H1 (cell line): Measurements from ENCODE around the gene MACROD2. TPM values are rescaled to one million over a fixed set of nuclear protein-coding genes. Genes with fewer than 3 reads are reported as not detected.

Experiments used
- CTCF ChIA-PET: fragments of 300-600 bp; sonication (Branson Sonifier 250); formaldehyde crosslinking; loops from one replicate; lab custom pipeline; 2021; ENCODE audit not compliant: partially characterized antibody; lab: Charles Lee
- POLR2A ChIA-PET: fragments of 300-600 bp; sonication (Branson Sonifier 250); formaldehyde crosslinking; loops from one replicate; lab custom pipeline; 2021; ENCODE audit warnings: inconsistent platforms; ENCODE audit not compliant: partially characterized antibody; lab: Charles Lee
- DNase-seq, 2 experiments: peaks; one replicate each; pipeline versions ENCODE4 v3.0.0 to v3.0.0-alpha.2; 2010 to 2022; ENCODE audit warnings: low spot score in 2 of 2, low read depth in 1 of 2, mixed read lengths in 1 of 2
- FAIRE-seq: peaks from 2 replicates; lab custom pipeline; 2011; peaks lifted over from hg19 to GRCh38; lab: Jason Lieb, UNC
- H2AFZ ChIP-seq: 2 replicates; pipeline ENCODE4 v1.8.1; 2012; ENCODE audit warnings: low read length, inconsistent platforms
- H2AK5ac ChIP-seq: 2 replicates; pipeline ENCODE4 v1.6.1; 2013; ENCODE audit warnings: low read depth, low read length
- H2BK120ac ChIP-seq: replicated peaks from 2 replicates; pipeline ENCODE3; 2013; ENCODE audit warnings: low read depth, low read length, inconsistent platforms
- H2BK12ac ChIP-seq: 2 replicates; pipeline ENCODE4 v1.6.1; 2013; ENCODE audit warnings: low read depth, low read length
- H2BK15ac ChIP-seq: 2 replicates; pipeline ENCODE4 v1.6.1; 2013; ENCODE audit warnings: low read length
- H2BK20ac ChIP-seq: 2 replicates; pipeline ENCODE4 v1.6.1; 2013; ENCODE audit warnings: low read length
- H2BK5ac ChIP-seq: 2 replicates; pipeline ENCODE4 v1.6.1; 2013; ENCODE audit warnings: low read depth, low read length
- H3K14ac ChIP-seq: 2 replicates; pipeline ENCODE4 v1.6.1; 2013; ENCODE audit warnings: inconsistent platforms; ENCODE audit not compliant: insufficient read length
- H3K18ac ChIP-seq: 2 replicates; pipeline ENCODE4 v1.6.1; 2013; ENCODE audit warnings: low read length; ENCODE audit errors: extremely low read depth
- H3K23ac ChIP-seq: 2 replicates; pipeline ENCODE4 v1.6.1; 2013; ENCODE audit warnings: inconsistent platforms; ENCODE audit not compliant: insufficient read length
- H3K23me2 ChIP-seq: 2 replicates; pipeline ENCODE4 v1.6.1; 2013; ENCODE audit warnings: low read depth, low read length
- H3K27ac ChIP-seq: 2 replicates; pipeline ENCODE4 v1.6.1; 2011; ENCODE audit warnings: low read depth, low read length, inconsistent platforms
- H3K27me3 ChIP-seq, 4 experiments: replicated peaks in 1 of 4; 1 replicate in 1 of 4; 2 replicates in 3 of 4; pipeline versions ENCODE4 v1.6.1 to v1.8.1; 2011 to 2013; ENCODE audit warnings: low read length in 3 of 4, mild to moderate bottlenecking in 3 of 4, inconsistent platforms in 2 of 4, mixed read lengths in 2 of 4, moderate library complexity in 1 of 4; ENCODE audit not compliant: control insufficient read depth in 3 of 4, insufficient read depth in 3 of 4; ENCODE audit errors: extremely low read depth in 1 of 4
- H3K36me3 ChIP-seq, 4 experiments: 2 replicates each; pipeline versions ENCODE4 v1.6.1 to v1.8.1; 2011 to 2013; ENCODE audit warnings: mild to moderate bottlenecking in 4 of 4, low read length in 3 of 4, moderate library complexity in 2 of 4, control low read depth in 1 of 4, inconsistent platforms in 1 of 4; ENCODE audit not compliant: insufficient read depth in 4 of 4, control insufficient read depth in 2 of 4
- H3K4ac ChIP-seq: replicated peaks from 2 replicates; pipeline ENCODE3; 2013; ENCODE audit warnings: low read length, low read depth, mixed read lengths, inconsistent platforms; ENCODE audit not compliant: insufficient read length
- H3K4me1 ChIP-seq, 4 experiments: replicated peaks in 1 of 4; 1 replicate in 1 of 4; 2 replicates in 3 of 4; pipeline versions ENCODE4 v1.6.1 to v1.8.1; 2011 to 2013; ENCODE audit warnings: low read length in 3 of 4, inconsistent platforms in 2 of 4, mixed read lengths in 1 of 4; ENCODE audit not compliant: insufficient read depth in 4 of 4, control insufficient read depth in 3 of 4
- H3K4me2 ChIP-seq, 2 experiments: 2 replicates each; pipeline versions ENCODE4 v1.6.1 to v1.8.1; 2011 to 2013; ENCODE audit warnings: low read depth in 2 of 2, low read length in 2 of 2, control low read depth in 1 of 2, inconsistent platforms in 1 of 2, mild to moderate bottlenecking in 1 of 2; ENCODE audit not compliant: insufficient read depth in 1 of 2
- H3K4me3 ChIP-seq, 4 experiments: fragments of 200-600, 300-600 bp in 1 of 4; sonication (generic), shearing (Covaris generic), sonication (Bioruptor Twin) in 1 of 4; 2 replicates each; pipeline versions ENCODE4 v1.5.1 to v1.8.1; 2011 to 2016; ENCODE audit warnings: low read length in 4 of 4, low read depth in 3 of 4, control low read depth in 2 of 4, inconsistent platforms in 2 of 4, mild to moderate bottlenecking in 2 of 4, mixed read lengths in 1 of 4, moderate library complexity in 1 of 4; ENCODE audit not compliant: insufficient read depth in 2 of 4; ENCODE audit errors: extremely low read depth in 1 of 4
- H3K56ac ChIP-seq: replicated peaks from 2 replicates; pipeline ENCODE3; 2013; ENCODE audit warnings: low read depth, mild to moderate bottlenecking, mixed read lengths, low read length, inconsistent platforms; ENCODE audit not compliant: insufficient read length
- H3K79me1 ChIP-seq: 2 replicates; pipeline ENCODE4 v1.6.1; 2013; ENCODE audit warnings: low read depth, low read length, control low read depth
- H3K79me2 ChIP-seq, 2 experiments: 2 replicates each; pipeline versions ENCODE4 v1.6.1 to v1.8.1; 2012 to 2013; ENCODE audit warnings: low read length in 2 of 2, mild to moderate bottlenecking in 2 of 2, inconsistent platforms in 1 of 2; ENCODE audit not compliant: insufficient read depth in 2 of 2, control insufficient read depth in 1 of 2
- H3K9ac ChIP-seq, 4 experiments: replicated peaks in 1 of 4; 1 replicate in 1 of 4; 2 replicates in 3 of 4; pipeline versions ENCODE4 v1.6.1 to v1.8.1; 2011 to 2013; ENCODE audit warnings: low read depth in 3 of 4, low read length in 3 of 4, control low read depth in 2 of 4, mild to moderate bottlenecking in 2 of 4, moderate library complexity in 2 of 4, inconsistent platforms in 1 of 4; ENCODE audit errors: extremely low read depth in 1 of 4
- H3K9me3 ChIP-seq, 2 experiments: 2 replicates each; pipeline versions ENCODE4 v1.6.1 to v1.8.1; 2012 to 2013; ENCODE audit warnings: mild to moderate bottlenecking in 2 of 2, moderate library complexity in 2 of 2, control low read depth in 1 of 2, inconsistent platforms in 1 of 2, low read depth in 1 of 2, low read length in 1 of 2, mixed read lengths in 1 of 2; ENCODE audit not compliant: insufficient read depth in 2 of 2
- H4K20me1 ChIP-seq, 2 experiments: replicated peaks in 1 of 2; 2 replicates each; pipeline versions ENCODE3 to v1.8.1; 2011 to 2013; ENCODE audit warnings: inconsistent platforms in 2 of 2, low read length in 2 of 2, mild to moderate bottlenecking in 1 of 2; ENCODE audit not compliant: insufficient read depth in 2 of 2, control insufficient read depth in 1 of 2
- H4K5ac ChIP-seq: 2 replicates; pipeline ENCODE4 v1.6.1; 2013; ENCODE audit warnings: low read length, low read depth, mixed read lengths, inconsistent platforms; ENCODE audit not compliant: insufficient read length
- H4K8ac ChIP-seq: 2 replicates; pipeline ENCODE4 v1.8.0; 2013; ENCODE audit warnings: mild to moderate bottlenecking, moderate library complexity, low read length, inconsistent platforms; ENCODE audit not compliant: insufficient read depth; ENCODE audit errors: extremely low read depth
- H4K91ac ChIP-seq: replicated peaks from 2 replicates; pipeline ENCODE3; 2013; ENCODE audit warnings: low read length, mixed read lengths, inconsistent platforms; ENCODE audit not compliant: insufficient read length
- BRCA1 ChIP-seq: IDR thresholded peaks from 2 replicates; pipeline ENCODE4 v1.6.1; 2012; ENCODE audit warnings: low read depth, low read length, improper control_type of control experiment
- KDM1A ChIP-seq: fragments of 200-600, 300-600 bp; sonication (generic); IDR thresholded peaks from 2 replicates; pipeline ENCODE4 v1.7.1; 2016; ENCODE audit warnings: mild to moderate bottlenecking, low read length, borderline replicate concordance
- KDM4A ChIP-seq: IDR thresholded peaks from one replicate; pipeline ENCODE4 v1.7.1; 2012; ENCODE audit warnings: low read depth, mild to moderate bottlenecking, moderate library complexity, low read length, inconsistent platforms; ENCODE audit not compliant: severe bottlenecking
- KDM5A ChIP-seq: fragments of 200-600 bp; IDR thresholded peaks from 2 replicates; pipeline ENCODE4 v1.7.1; 2012; ENCODE audit warnings: mild to moderate bottlenecking, low read length, inconsistent platforms, mixed read lengths
- RXRA ChIP-seq: IDR thresholded peaks from 2 replicates; pipeline ENCODE4 v1.6.1; 2011; ENCODE audit warnings: low read depth, mild to moderate bottlenecking, low read length, moderate library complexity; ENCODE audit not compliant: insufficient read depth
- SAP30 ChIP-seq: fragments of 300-600 bp; sonication (generic); IDR thresholded peaks from 2 replicates; pipeline ENCODE4 v1.7.1; 2012; ENCODE audit warnings: low read length, moderate library complexity, mild to moderate bottlenecking, inconsistent platforms; ENCODE audit not compliant: insufficient read depth, insufficient replicate concordance
- SIX5 ChIP-seq: IDR thresholded peaks from 2 replicates; pipeline ENCODE4 v1.6.1; 2011; ENCODE audit warnings: mild to moderate bottlenecking, low read depth, low read length
- TBP ChIP-seq: IDR thresholded peaks from 2 replicates; pipeline ENCODE4 v1.6.1; 2011; ENCODE audit warnings: low read depth, low read length, improper control_type of control experiment
- TCF12 ChIP-seq: IDR thresholded peaks from 2 replicates; pipeline ENCODE4 v1.6.1; 2011; ENCODE audit warnings: low read depth, mild to moderate bottlenecking, low read length
- TEAD4 ChIP-seq: IDR thresholded peaks from 2 replicates; pipeline ENCODE4 v1.6.1; 2012; ENCODE audit warnings: low read depth, low read length, inconsistent platforms, mixed read lengths
- WGBS, 2 experiments: shearing (Covaris generic) in 1 of 2; methylation state at CpG; one replicate each; pipeline versions ENCODE4 v1.1.6 to v1.1.7; 2013 to 2015; ENCODE audit warnings: low lambda C conversion rate in 2 of 2, mixed read lengths in 2 of 2, inconsistent platforms in 1 of 2, low coverage in 1 of 2, missing lambda C conversion rate in 1 of 2; ENCODE audit not compliant: insufficient replicate concordance in 2 of 2, insufficient coverage in 1 of 2, insufficient read length in 1 of 2; ENCODE audit errors: extremely low coverage in 1 of 2, missing lambda C conversion rate in 1 of 2; 5-methylcytosine and 5-hydroxymethylcytosine counted together
- polyA plus RNA-seq, 7 experiments: library from polyadenylated mRNA; depleted of rRNA in 3 of 7; stranded (reverse) in 5 of 7; unstranded in 2 of 7; fragments of >200 nt in 5 of 7; fragments of 200-250 nt in 2 of 7; gene quantifications; 1 replicate in 5 of 7; 2 replicates in 1 of 7; 4 replicates in 1 of 7; pipeline versions ENCODE4 v1.2.1 to v1.2.3, GENCODE V29; 2011 to 2013; ENCODE audit warnings: missing spikeins in 2 of 7, mixed read lengths in 2 of 7
- total RNA-seq: library from RNA; stranded (reverse); fragmentation: NEBNext Ultra II Directional; extraction: Animal tissue kit (Norgen Biotek cat#: 25700); gene quantifications from 2 replicates; pipeline ENCODE4 v1.2.1, GENCODE V29; 2021
- TF ChIP-seq, protein P1 (sequence below): IDR thresholded peaks from 2 replicates; pipeline ENCODE4 v1.6.1; 2012; ENCODE audit warnings: inconsistent platforms
- TF ChIP-seq, protein P2 (sequence below): IDR thresholded peaks from 2 replicates; pipeline ENCODE4 v1.6.1; 2011; ENCODE audit warnings: low read depth, mild to moderate bottlenecking, low read length; ENCODE audit not compliant: insufficient read depth

Gene MACROD2
- total and polyA plus RNA-seq, 2 of the 8 experiments (the other 6 are each of a cell fraction or from before 2014, with no cell fraction given): 0.70 to 3.9 TPM

DNA sequence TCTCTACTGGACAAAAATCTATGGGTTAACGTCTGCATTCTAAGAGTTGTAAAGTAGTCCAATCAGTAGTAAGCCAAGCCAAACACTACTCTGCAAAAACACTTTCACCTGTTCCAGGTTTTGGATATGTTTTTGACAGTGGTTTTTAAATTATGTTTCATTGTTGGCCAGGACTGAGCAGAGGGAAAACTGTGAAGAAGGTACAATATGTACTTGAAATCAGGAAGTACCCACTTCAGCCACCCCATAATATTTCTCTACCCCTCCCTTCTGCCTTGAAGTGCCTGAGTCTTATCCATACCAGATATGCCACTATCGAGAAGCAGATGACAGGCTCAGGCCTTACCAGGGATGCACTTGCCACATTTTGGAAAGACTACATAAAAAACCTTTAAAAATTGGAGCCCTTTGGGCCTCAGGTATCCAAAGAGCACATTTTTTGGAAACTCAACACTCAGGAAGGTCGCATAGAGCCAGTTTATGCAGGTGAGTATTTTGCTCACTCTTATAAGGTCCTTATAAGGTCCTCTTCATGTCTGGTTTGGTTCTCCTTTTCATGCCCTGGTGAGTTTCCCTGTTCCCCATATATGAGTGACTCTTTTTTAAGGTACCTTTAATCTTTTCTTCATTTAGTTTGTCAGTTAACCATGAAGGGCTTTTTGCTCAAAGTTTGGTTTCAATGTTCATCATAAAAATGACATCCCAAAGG is 1201.4 kb downstream of the MACROD2 start:
- 87% methylated on average over 3 of the region's 3 CpGs; no CpG with 5 or more reads in 1 of the 2 experiments for WGBS, 2 experiments
- no peak overlapping the region for H2AFZ ChIP-seq
- H4K5ac ChIP-seq: no peak overlapping the region
- H3K23ac ChIP-seq: no peak overlapping the region
- H3K4me2 ChIP-seq: no peak overlapping the region
- no peaks in the 10 kb centered on the region for H3K23me2 ChIP-seq
- H4K8ac ChIP-seq: no peak overlapping the region
- no peak overlapping the region for H2BK20ac ChIP-seq
- no peak overlapping the region for H3K27ac ChIP-seq
- FAIRE-seq (no peak), DNase-seq (no peak)
- H3K4me3 ChIP-seq: no peak overlapping the region
- H3K14ac ChIP-seq: no peak overlapping the region
- no peak overlapping the region for H2AK5ac ChIP-seq
- H2BK15ac ChIP-seq: no peak overlapping the region
- H3K79me1 ChIP-seq: no peaks in the 10 kb centered on the region
- no peaks in the 10 kb centered on the region for H4K20me1 ChIP-seq
- H2BK120ac ChIP-seq: no peak overlapping the region
- H3K36me3 ChIP-seq: no peaks in the 10 kb centered on the region
- no peak overlapping the region for H2BK12ac ChIP-seq
- H3K27me3 ChIP-seq: no peaks in the 10 kb centered on the region
- CTCF ChIA-PET: no interaction called here
- H3K9ac ChIP-seq: no peak overlapping the region
- no peak overlapping the region for H2BK5ac ChIP-seq
- no peak overlapping the region for H3K18ac ChIP-seq
- H4K91ac ChIP-seq: no peak overlapping the region
- POLR2A ChIA-PET: no interaction called here
- H3K79me2 ChIP-seq: no peaks in the 10 kb centered on the region
- no peak overlapping the region for H3K4ac ChIP-seq
- H3K4me1 ChIP-seq: no peaks in the 10 kb centered on the region
- no peak overlapping the region for H3K56ac ChIP-seq
- H3K9me3 ChIP-seq: no peaks in the 10 kb centered on the region
- TF ChIP-seq KDM5A (no peak), SAP30 (no peak), BRCA1 (no peak), SIX5 (no peak), TEAD4 (no peak), TBP (no peak), KDM4A (no peak), TCF12 (no peak), KDM1A (no peak), RXRA (no peak)
- TF ChIP-seq, protein P1, sequence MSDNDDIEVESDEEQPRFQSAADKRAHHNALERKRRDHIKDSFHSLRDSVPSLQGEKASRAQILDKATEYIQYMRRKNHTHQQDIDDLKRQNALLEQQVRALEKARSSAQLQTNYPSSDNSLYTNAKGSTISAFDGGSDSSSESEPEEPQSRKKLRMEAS: no peak
- TF ChIP-seq, protein P2, sequence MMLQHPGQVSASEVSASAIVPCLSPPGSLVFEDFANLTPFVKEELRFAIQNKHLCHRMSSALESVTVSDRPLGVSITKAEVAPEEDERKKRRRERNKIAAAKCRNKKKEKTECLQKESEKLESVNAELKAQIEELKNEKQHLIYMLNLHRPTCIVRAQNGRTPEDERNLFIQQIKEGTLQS: no peak
